ENCODE results near the gene C3orf18. TPM values are rescaled to one million over a fixed set of nuclear protein-coding genes. Genes with fewer than 3 reads are reported as not detected.

C3orf18 gene
- total RNA-seq, 1 experiment from 2014 or later, result 7.1 TPM

- Histone ChIP-seq H3K79me1 (ENCODE audit: insufficient read depth, low read depth, low read length, poor library complexity, severe bottlenecking) (no peaks in the 10 kb centered on the region), H3K9me3 (ENCODE audit: control insufficient read depth, low read depth, low read length) (no peaks in the 10 kb centered on the region), H4K20me1 (ENCODE audit: control insufficient read depth, insufficient read depth, insufficient read length) (no peaks in the 10 kb centered on the region), H2BK15ac (ENCODE audit: low read depth, low read length) (no peak overlapping the region), H4K91ac (ENCODE audit: insufficient read length, low read depth, low read length) (no peak overlapping the region), H2AFZ (ENCODE audit: low read length) (no peak overlapping the region), H2BK12ac (ENCODE audit: insufficient read length, low read depth, low read length) (no peak overlapping the region), H3K79me2 (ENCODE audit: insufficient read depth, low read length) (no peaks in the 10 kb centered on the region), H3K56ac (ENCODE audit: insufficient read length, low read depth, low read length) (no peak overlapping the region), H3K23ac (ENCODE audit: insufficient read length, low read depth, low read length) (no peak overlapping the region), H3K4ac (ENCODE audit: low read depth, low read length) (no peak overlapping the region), H3K27me3 (ENCODE audit: insufficient read depth, low read length) (peaks cover 8% of the 10 kb centered on the region; the same call in 1 of the 2 replicates), H3K9ac (ENCODE audit: extremely low read depth, insufficient read length, low read length) (no peak overlapping the region), H3K27ac (ENCODE audit: insufficient read length, low read depth, low read length) (no peak overlapping the region), H3T11ph (ENCODE audit: low read length) (no peak overlapping the region), H3K4me1 (ENCODE audit: insufficient read depth, low read length) (no peaks in the 10 kb centered on the region), H2BK5ac (ENCODE audit: insufficient read length, low read length) (no peak overlapping the region), H2BK120ac (ENCODE audit: low read depth, low read length, poor library complexity, severe bottlenecking) (no peak overlapping the region), H2AK5ac (ENCODE audit: insufficient read length, low read length) (no peak overlapping the region), H4K5ac (ENCODE audit: insufficient read length, low read depth, low read length) (no peak overlapping the region), H3K23me2 (ENCODE audit: insufficient read length, low read depth, low read length, poor library complexity, severe bottlenecking) (peaks cover 12% of the 10 kb centered on the region), H3K18ac (ENCODE audit: insufficient read length, low read depth, low read length) (no peak overlapping the region), H3K4me2 (ENCODE audit: insufficient read depth, insufficient read length, low read length) (no peak overlapping the region), H2BK20ac (ENCODE audit: low read depth, low read length, poor library complexity, severe bottlenecking) (no peak overlapping the region), H4K8ac (replicated peaks; ENCODE audit: insufficient read length, low read depth, low read length) (no peak overlapping the region), H3K14ac (ENCODE audit: insufficient read depth, low read length) (no peak overlapping the region)
- Mint-ChIP-seq H3K36me3 (ENCODE audit: insufficient read depth in 1 of 3, low read depth in 3 of 3) (peaks cover 0 to 1% (median 0%) of the 10 kb centered on the region in 3 experiments; a peak in 1 of 7 replicates), H3K4me3 (no peak overlapping the region), H3K27me3 (ENCODE audit: low read depth) (peaks cover 38% of the 10 kb centered on the region), H3K27ac (peak overlapping the region in 1 of 3 experiments; percentile 78; a peak in 1 of 7 replicates), H3K4me1 (peaks cover 16 to 19% of the 10 kb centered on the region in 2 experiments), H3K9me3 (no peaks in the 10 kb centered on the region)
- no peak for TF ChIP-seq CTCF (conservative IDR thresholded peaks at IDR 0.05)
- no CpG with 5 or more reads among the region's 7 CpGs for WGBS (ENCODE audit: extremely low coverage, insufficient read length, low lambda C conversion rate)
- no peak for DNase-seq
Observed at GRCh38 chr3:50608278-50608677, 40.7 kb upstream of the C3orf18 start.

Measured in H9 (cell line).